Cardiac muscle cell (in vitro differentiated cells and primary cell): Measurements from ENCODE around the gene CTDSP2. TPM values are rescaled to one million over a fixed set of nuclear protein-coding genes. Genes with fewer than 3 reads are reported as not detected.
A peak's percentile ranks its signal among the peaks of the same experiment; 100 is the strongest.

ENCODE experiments used
- DNase-seq, 2 donors: peaks; one replicate each; pipeline versions ENCODE4 v3.0.0 to v3.0.0-alpha.2; 2010 to 2017; ENCODE audit warnings: low read depth in 1 of 2, low spot score in 1 of 2
- H3K27ac ChIP-seq: fragments of 200-600 bp; sonication (generic); 2 replicates; pipeline ENCODE4 v1.5.1; 2016
- H3K27me3 ChIP-seq: fragments of 200-600 bp; sonication (generic); 2 replicates; pipeline ENCODE4 v1.6.0; 2016; ENCODE audit warnings: control low read depth
- H3K36me3 ChIP-seq: fragments of 200-600 bp; sonication (generic); 2 replicates; pipeline ENCODE4 v1.5.1; 2016; ENCODE audit warnings: control low read depth
- H3K4me1 ChIP-seq: fragments of 200-600 bp; sonication (generic); 2 replicates; pipeline ENCODE4 v1.8.1; 2017; ENCODE audit warnings: low read depth, mild to moderate bottlenecking, mixed run types
- H3K4me3 ChIP-seq: fragments of 200-600 bp; sonication (generic); 2 replicates; pipeline ENCODE4 v1.5.1; 2016; ENCODE audit warnings: mild to moderate bottlenecking
- H3K9me3 ChIP-seq: fragments of 200-600 bp; sonication (generic); 2 replicates; pipeline ENCODE4 v1.5.1; 2017; ENCODE audit warnings: low read depth, mild to moderate bottlenecking, control low read depth
- CTCF ChIP-seq: IDR thresholded peaks from 2 replicates; pipeline ENCODE4 v1.5.1; 2012; ENCODE audit warnings: low read depth, mild to moderate bottlenecking, low read length
- polyA plus RNA-seq: library from polyadenylated mRNA; unstranded; fragments of >200 nt; fragmentation: Nextera tagmentation; extraction: Ambion mirVana; gene quantifications from 2 replicates; pipeline ENCODE4 v1.2.1, GENCODE V29; 2016
- total RNA-seq: library from RNA; depleted of rRNA; stranded (reverse); fragments of >200 nt; gene quantifications from 2 replicates; pipeline ENCODE4 v1.2.3, GENCODE V29; 2016

The CTDSP2 gene
- total and polyA plus RNA-seq, 2 experiments from 2014 or later = 82.9 to 105 TPM

GRCh38 chr12:57854965-57855364, 8.4 kb upstream of the CTDSP2 start:
- DNase-seq = no peak
- Histone ChIP-seq H3K27ac (peak overlapping the region; percentile 12), H3K36me3 (no peaks in the 10 kb centered on the region), H3K4me3 (no peak overlapping the region), H3K9me3 (no peaks in the 10 kb centered on the region), H3K4me1 (peaks cover 30% of the 10 kb centered on the region), H3K27me3 (no peaks in the 10 kb centered on the region)
- TF ChIP-seq CTCF = no peak

GRCh38 chr12:57853864-57854556, 7.5 kb upstream of the CTDSP2 start:
- H3K4me3 ChIP-seq = no peak overlapping the region
- H3K27ac ChIP-seq = peak overlapping the region; percentile 96
- no peaks in the 10 kb centered on the region for H3K36me3 ChIP-seq
- H3K27me3 ChIP-seq = no peaks in the 10 kb centered on the region
- no peaks in the 10 kb centered on the region for H3K9me3 ChIP-seq
- no peak for TF ChIP-seq CTCF
- DNase-seq = no peak
- H3K4me1 ChIP-seq = peaks cover 30% of the 10 kb centered on the region

GRCh38 chr12:57852620-57853500, 6.3 kb upstream of the CTDSP2 start:
- H3K27ac ChIP-seq = peak overlapping the region; percentile 96
- peak; percentile 31 for TF ChIP-seq CTCF

DNA sequence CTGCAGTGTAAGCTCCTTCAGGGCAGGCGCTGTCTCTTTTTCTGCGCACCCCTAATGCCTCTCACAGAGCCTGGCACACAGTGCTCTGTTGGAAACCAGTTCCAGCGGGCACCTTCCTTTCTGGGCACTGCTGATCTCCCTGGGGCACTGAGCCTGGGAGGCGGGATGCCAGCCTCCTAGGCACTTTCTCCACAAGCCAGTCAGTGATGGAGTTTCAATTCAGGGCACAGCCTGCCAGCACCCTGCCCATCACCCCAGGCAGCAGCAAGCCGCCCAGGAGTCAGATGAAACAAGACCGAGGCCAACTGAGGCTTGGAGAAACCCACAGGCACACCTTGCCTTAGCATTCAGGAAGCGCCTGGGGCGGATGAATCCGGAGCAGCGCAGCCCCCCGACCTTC, 5.7 kb upstream of the CTDSP2 start:
- H3K36me3 ChIP-seq = no peaks in the 10 kb centered on the region
- H3K27me3 ChIP-seq = no peaks in the 10 kb centered on the region
- DNase-seq = no peak
- peak overlapping the region; percentile 96 for H3K27ac ChIP-seq
- no peak overlapping the region for H3K4me3 ChIP-seq
- peaks cover 30% of the 10 kb centered on the region for H3K4me1 ChIP-seq
- TF ChIP-seq CTCF = no peak
- no peaks in the 10 kb centered on the region for H3K9me3 ChIP-seq

More at GRCh38 chr12:57852620-57853500, 6.3 kb upstream of the CTDSP2 start:
- peak; percentile 64 to 97 for DNase-seq
- Histone ChIP-seq H3K9me3 (no peaks in the 10 kb centered on the region), H3K36me3 (no peaks in the 10 kb centered on the region), H3K4me1 (peaks cover 30% of the 10 kb centered on the region), H3K27me3 (no peaks in the 10 kb centered on the region), H3K4me3 (no peak overlapping the region)

DNA sequence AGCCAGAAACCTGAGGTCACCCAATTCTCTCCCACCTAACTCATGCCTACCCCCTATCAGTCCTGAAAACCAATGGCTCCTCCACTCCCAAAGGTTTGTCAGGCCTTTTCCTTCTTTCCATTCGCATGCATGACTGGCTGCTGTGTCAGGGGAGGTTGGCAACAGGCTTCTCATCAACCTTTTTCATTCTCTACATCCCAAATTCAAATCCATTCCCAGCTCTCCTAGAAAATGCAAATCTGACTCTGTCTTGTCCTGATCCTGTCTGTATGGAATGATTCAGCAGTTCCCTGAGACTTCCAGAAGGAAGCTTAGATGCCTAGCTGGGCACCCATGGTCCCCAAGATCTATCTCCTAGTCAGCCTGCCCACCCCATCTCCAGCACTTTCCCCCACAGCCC, 5.0 kb upstream of the CTDSP2 start:
- no peak for DNase-seq
- H3K9me3 ChIP-seq = no peaks in the 10 kb centered on the region
- no peaks in the 10 kb centered on the region for H3K27me3 ChIP-seq
- no peak for TF ChIP-seq CTCF
- H3K36me3 ChIP-seq = no peaks in the 10 kb centered on the region
- H3K4me1 ChIP-seq = peaks cover 32% of the 10 kb centered on the region
- H3K4me3 ChIP-seq = no peak overlapping the region
- H3K27ac ChIP-seq = peak overlapping the region; percentile 96
